Measurements from ENCODE around the gene KCNK6. TPM values are rescaled to one million over a fixed set of nuclear protein-coding genes. Genes with fewer than 3 reads are reported as not detected.

The KCNK6 gene
- total RNA-seq, 1 donor from 2014 or later = 16.2 TPM

DNA sequence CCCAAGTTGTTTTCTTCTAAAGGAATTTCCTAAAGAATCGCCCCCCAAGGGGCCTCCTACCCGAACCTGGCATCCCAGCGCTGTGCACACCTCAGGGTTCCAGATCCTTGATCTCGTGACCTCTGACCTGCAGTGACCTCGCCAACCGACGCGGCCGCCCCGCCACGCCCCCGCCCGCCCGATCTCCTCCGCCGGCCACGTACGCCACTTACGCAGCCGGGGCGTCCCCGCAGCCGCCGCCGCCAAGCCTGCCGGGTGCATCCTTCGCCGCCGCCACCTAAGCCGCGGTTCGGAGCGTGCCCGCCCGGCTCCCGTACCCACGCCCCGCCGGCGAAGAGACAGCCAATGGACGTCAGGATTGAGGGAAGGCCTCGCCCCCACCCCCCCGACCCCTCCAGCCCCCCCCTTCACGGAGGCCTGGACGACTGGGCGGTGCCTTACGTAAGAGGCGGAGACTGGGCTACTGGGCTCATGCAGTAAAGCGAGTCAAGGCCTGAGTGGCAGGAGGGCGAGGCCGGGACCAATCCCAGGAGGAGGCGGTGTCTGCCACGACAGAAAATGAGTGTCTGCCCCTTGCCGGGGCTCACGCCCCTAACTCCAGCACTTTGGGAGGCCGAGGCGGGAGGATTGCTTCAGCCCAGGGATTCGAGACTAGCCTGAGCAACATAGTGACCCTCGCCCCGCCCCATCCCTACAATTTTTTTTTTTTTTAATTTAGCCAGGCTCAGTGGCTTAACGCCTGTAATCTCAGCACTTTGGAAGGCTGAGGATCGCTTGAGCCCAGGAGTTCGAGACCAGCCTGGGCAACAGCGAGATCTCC lies 3.8 kb upstream of the KCNK6 start, which contains the start of gene YIF1B:
YIF1B (minus strand) TSS at position 291 of the 820 bp plus-strand sequence; CDS start at position 261, 30 bp downstream.
- no peaks in the 10 kb centered on the region for H3K27me3 ChIP-seq
- H3K9me3 ChIP-seq = no peaks in the 10 kb centered on the region
- H3K4me3 ChIP-seq = peak within 1 kb of the TSS; percentile 46 to 63
- peak in 1 of 2 donors; percentile 99 for DNase-seq (ENCODE audit: extremely low spot score in 2 of 2)
- H3K4me1 ChIP-seq = peaks cover 42% of the 10 kb centered on the region
- H3K36me3 ChIP-seq = no peaks in the 10 kb centered on the region
- H3K27ac ChIP-seq = peak within 1 kb of the TSS; percentile 89
- intact Hi-C loops (cut with DNase I) = no loop called here
- peak; percentile 48 to 77 for TF ChIP-seq POLR2AphosphoS5 (IDR thresholded peaks at IDR 0.05; ENCODE audit: insufficient read depth in 1 of 2, low read depth in 1 of 2)
- TF ChIP-seq POLR2A (IDR thresholded peaks at IDR 0.05) = no peak
- TF ChIP-seq, protein P1, sequence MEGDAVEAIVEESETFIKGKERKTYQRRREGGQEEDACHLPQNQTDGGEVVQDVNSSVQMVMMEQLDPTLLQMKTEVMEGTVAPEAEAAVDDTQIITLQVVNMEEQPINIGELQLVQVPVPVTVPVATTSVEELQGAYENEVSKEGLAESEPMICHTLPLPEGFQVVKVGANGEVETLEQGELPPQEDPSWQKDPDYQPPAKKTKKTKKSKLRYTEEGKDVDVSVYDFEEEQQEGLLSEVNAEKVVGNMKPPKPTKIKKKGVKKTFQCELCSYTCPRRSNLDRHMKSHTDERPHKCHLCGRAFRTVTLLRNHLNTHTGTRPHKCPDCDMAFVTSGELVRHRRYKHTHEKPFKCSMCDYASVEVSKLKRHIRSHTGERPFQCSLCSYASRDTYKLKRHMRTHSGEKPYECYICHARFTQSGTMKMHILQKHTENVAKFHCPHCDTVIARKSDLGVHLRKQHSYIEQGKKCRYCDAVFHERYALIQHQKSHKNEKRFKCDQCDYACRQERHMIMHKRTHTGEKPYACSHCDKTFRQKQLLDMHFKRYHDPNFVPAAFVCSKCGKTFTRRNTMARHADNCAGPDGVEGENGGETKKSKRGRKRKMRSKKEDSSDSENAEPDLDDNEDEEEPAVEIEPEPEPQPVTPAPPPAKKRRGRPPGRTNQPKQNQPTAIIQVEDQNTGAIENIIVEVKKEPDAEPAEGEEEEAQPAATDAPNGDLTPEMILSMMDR (IDR thresholded peaks at IDR 0.05) = no peak

DNA sequence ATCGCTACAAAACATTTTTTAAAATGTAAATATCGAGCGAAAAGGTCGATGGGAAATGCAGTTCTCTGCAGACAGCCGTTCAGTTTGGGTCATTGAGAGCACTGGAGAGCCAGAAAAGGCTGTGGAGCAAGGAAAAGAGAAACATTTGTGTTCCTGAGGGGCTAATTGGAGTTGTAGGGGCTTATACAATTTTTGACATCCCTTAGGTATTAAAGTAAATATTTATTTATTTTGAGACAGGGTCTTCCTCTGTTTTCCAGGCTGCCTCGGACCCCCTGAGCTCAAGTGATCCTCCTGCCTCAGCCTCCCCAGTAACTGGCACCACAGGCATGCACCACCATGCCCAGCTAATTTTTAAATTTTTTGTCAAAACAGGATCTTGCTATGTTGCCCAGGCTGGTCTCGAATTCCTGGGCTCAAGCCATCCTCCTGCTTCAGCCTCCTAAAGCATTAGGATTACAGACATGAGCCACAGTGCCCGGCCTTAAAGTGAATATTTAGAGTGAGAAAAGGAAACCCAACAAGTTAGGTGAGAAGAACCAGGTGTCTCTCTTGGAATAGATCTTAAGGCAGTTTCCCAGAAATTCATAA lies 3.1 kb upstream of the KCNK6 start:
- Histone ChIP-seq H3K27ac (peak overlapping the region; percentile 89), H3K9me3 (no peaks in the 10 kb centered on the region), H3K4me3 (peak overlapping the region; percentile 46 to 63), H3K36me3 (no peaks in the 10 kb centered on the region), H3K4me1 (peaks cover 49% of the 10 kb centered on the region), H3K27me3 (no peaks in the 10 kb centered on the region)
- intact Hi-C loops (cut with DNase I) = no loop called here
- no peak for TF ChIP-seq POLR2A (IDR thresholded peaks at IDR 0.05)
- TF ChIP-seq, protein P1 (IDR thresholded peaks at IDR 0.05) = no peak
- no peak for TF ChIP-seq POLR2AphosphoS5 (IDR thresholded peaks at IDR 0.05; ENCODE audit: insufficient read depth in 1 of 2, low read depth in 1 of 2)
- DNase-seq (ENCODE audit: extremely low spot score in 2 of 2) = no peak

DNA sequence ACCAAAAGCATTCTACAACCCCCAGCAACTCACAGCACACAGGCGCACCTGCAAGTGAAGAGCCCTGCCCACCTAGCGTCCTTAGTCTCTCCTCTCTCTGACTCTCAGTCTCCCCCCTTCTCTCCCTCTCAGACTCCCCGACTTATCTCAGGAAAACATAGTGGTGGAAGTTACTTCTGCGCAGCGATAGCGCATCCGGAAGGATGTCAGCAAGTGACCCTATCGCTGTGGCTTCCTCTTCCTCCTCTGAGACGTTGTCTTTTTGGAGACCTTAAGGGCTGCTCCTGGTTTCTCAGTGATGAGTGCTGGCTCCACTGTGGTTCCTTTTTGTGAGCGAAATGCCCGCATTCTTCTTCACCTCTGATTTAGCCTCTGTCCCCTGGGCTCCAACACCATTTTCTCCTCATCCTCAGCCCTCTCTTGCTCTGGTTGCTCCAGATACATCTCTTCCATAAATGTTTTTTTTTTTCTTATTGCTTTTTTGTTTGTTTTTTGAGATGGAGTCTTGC lies 2.5 kb upstream of the KCNK6 start:
- DNase-seq (ENCODE audit: extremely low spot score in 2 of 2) = no peak
- TF ChIP-seq POLR2AphosphoS5 (IDR thresholded peaks at IDR 0.05; ENCODE audit: insufficient read depth in 1 of 2, low read depth in 1 of 2) (no peak), POLR2A (IDR thresholded peaks at IDR 0.05) (no peak)
- TF ChIP-seq, protein P1 (IDR thresholded peaks at IDR 0.05) = no peak
- H3K9me3 ChIP-seq = no peaks in the 10 kb centered on the region
- H3K4me3 ChIP-seq = no peak overlapping the region
- peaks cover 52% of the 10 kb centered on the region for H3K4me1 ChIP-seq
- H3K27ac ChIP-seq = peak overlapping the region; percentile 89
- intact Hi-C loops (cut with DNase I) = no loop called here
- no peaks in the 10 kb centered on the region for H3K27me3 ChIP-seq
- H3K36me3 ChIP-seq = no peaks in the 10 kb centered on the region

DNA sequence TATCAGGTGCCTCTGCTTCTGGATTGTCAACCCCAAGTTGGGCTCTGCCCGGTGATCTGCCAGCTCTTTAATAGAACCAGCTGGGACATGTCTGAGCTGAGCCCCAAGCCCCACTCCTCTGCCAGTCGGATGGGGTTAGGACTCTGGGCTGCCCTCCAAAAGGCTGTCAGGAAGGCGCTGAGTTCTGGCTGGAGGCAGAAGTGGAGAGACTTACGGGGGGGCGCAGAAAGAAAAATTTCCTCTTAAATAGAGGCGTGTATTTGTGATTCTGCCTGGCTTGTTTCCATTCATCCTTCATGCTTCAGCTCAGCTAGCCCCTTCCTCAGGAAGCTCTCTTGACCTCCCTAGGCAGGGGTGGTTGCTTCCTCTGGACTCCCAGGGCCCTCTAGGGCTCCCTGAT lies 985 bp upstream of the KCNK6 start:
- H3K4me3 ChIP-seq = peak overlapping the region in 1 of 2 donors; percentile 66
- H3K27ac ChIP-seq = peak overlapping the region; percentile 92
- no peaks in the 10 kb centered on the region for H3K36me3 ChIP-seq
- no peaks in the 10 kb centered on the region for H3K27me3 ChIP-seq
- no peak for DNase-seq (ENCODE audit: extremely low spot score in 2 of 2)
- TF ChIP-seq, protein P1 (IDR thresholded peaks at IDR 0.05) = no peak
- TF ChIP-seq POLR2A (IDR thresholded peaks at IDR 0.05) (no peak), POLR2AphosphoS5 (IDR thresholded peaks at IDR 0.05; ENCODE audit: insufficient read depth in 1 of 2, low read depth in 1 of 2) (no peak)
- intact Hi-C loops (cut with DNase I) = no loop called here
- H3K9me3 ChIP-seq = no peaks in the 10 kb centered on the region
- H3K4me1 ChIP-seq = peaks cover 67% of the 10 kb centered on the region
